HG03439 (cell line): ENCODE data around the gene CAPZA2.
"Not testable (repeated sequence)": the region's sequence is repeated elsewhere in the genome, so short reads cannot be mapped to it uniquely, and the experiment has no call there.

Experiments used
- ATAC-seq: cut with Tn5 transposase; IDR thresholded peaks from one replicate; pipeline ENCODE4 v1.9.1; 2021; ENCODE audit warnings: mild to moderate bottlenecking, moderate library complexity; ENCODE audit not compliant: unreplicated experiment

Gene CAPZA2

GRCh38 chr7:116953372-116953905 is 91.1 kb downstream of the CAPZA2 start, which contains the start of gene ST7:
TSS of gene ST7 (plus strand) at chr7:116953501. CDS start at chr7:116953541, 40 bp downstream.
- ATAC-seq: peak; percentile 44

- ATAC-seq: peak; percentile 15
Observed at GRCh38 chr7:116953906-116954838, 91.8 kb downstream of the CAPZA2 start.

- ATAC-seq: no peak
Observed at GRCh38 chr7:116955340-116955739, 93.0 kb downstream of the CAPZA2 start.

- ATAC-seq: peak; percentile 67
Observed at GRCh38 chr7:116955801-116956476, 93.6 kb downstream of the CAPZA2 start.

GRCh38 chr7:116956477-116956804 is 94.1 kb downstream of the CAPZA2 start:
- ATAC-seq: no peak

- ATAC-seq: no peak
Observed at GRCh38 chr7:116957874-116958273, 95.5 kb downstream of the CAPZA2 start.

- not testable (repeated sequence) for ATAC-seq
Observed at GRCh38 chr7:116961966-116962673, 99.7 kb downstream of the CAPZA2 start.

- no peak for ATAC-seq
Observed at GRCh38 chr7:116963234-116963633, 100.8 kb downstream of the CAPZA2 start.

- ATAC-seq: no peak
Observed at GRCh38 chr7:116966601-116967000, 104.2 kb downstream of the CAPZA2 start.

GRCh38 chr7:116967254-116967922 is 105.0 kb downstream of the CAPZA2 start:
- no peak for ATAC-seq

GRCh38 chr7:116967983-116968382 is 105.6 kb downstream of the CAPZA2 start:
- no peak for ATAC-seq

GRCh38 chr7:116968631-116969030 is 106.2 kb downstream of the CAPZA2 start:
- ATAC-seq: no peak

- ATAC-seq: no peak
Observed at GRCh38 chr7:116969371-116969902, 107.0 kb downstream of the CAPZA2 start.

- peak; percentile 77 for ATAC-seq
Observed at GRCh38 chr7:116970238-116970910, 108.0 kb downstream of the CAPZA2 start.

GRCh38 chr7:116971153-116971552 is 108.8 kb downstream of the CAPZA2 start:
- not testable (repeated sequence) for ATAC-seq
